K562 (cell line): ENCODE results near the gene PRR36. TPM values are rescaled to one million over a fixed set of nuclear protein-coding genes. Genes with fewer than 3 reads are reported as not detected.

Experiments used
- ATAC-seq: fragments of 200-7000 bp; cut with Tn5 transposase; 3 replicates; pipeline ENCODE4 v1.9.1; 2020; ENCODE audit warnings: moderate library complexity
- BruUV-seq: library from RNA; stranded (reverse); fragments of 400-500 nt; replicated peaks from 2 replicates; lab custom pipeline; 2021; lab: Mats Ljungman, UMichigan
- CTCF ChIA-PET: fragments of 300-600 bp; formaldehyde crosslinking; extraction: SDS; loops from one replicate; lab custom pipeline; 2021; ENCODE audit warnings: low intra/inter-chr PET ratio; lab: Yijun Ruan, JAX
- POLR2A ChIA-PET: fragments of 300-600, 350-650 bp; sonication (Branson Sonifier 250); formaldehyde crosslinking; extraction: SDS; loops from one replicate; lab custom pipeline; 2021; ENCODE audit warnings: antibody characterized with exemption, inconsistent platforms; lab: Yijun Ruan, JAX
- DNase-seq, 4 experiments: peaks; one replicate each; pipeline versions ENCODE4 v3.0.0 to v3.0.0-alpha.2; 2011 to 2018; ENCODE audit warnings: low spot score in 3 of 4, mixed read lengths in 3 of 4; ENCODE audit errors: extremely low read depth in 1 of 4
- FAIRE-seq: peaks from 2 replicates; lab custom pipeline; 2011; peaks lifted over from hg19 to GRCh38; lab: Jason Lieb, UNC
- H2AFZ ChIP-seq: 2 replicates; pipeline ENCODE4 v1.6.0; 2011; ENCODE audit warnings: low read depth, low read length, control low read depth, inconsistent platforms
- H3K27ac ChIP-seq: fragments of 200-600 bp; 3 replicates; pipeline ENCODE4 v1.8.0; 2011; ENCODE audit warnings: low read depth, mild to moderate bottlenecking, control low read depth, inconsistent platforms, low read length, moderate library complexity, mixed read lengths; ENCODE audit errors: extremely low read depth
- H3K27me3 ChIP-seq, 2 experiments: fragments of 300-600 bp in 1 of 2; 2 replicates in 1 of 2; 3 replicates in 1 of 2; pipeline versions ENCODE4 v1.6.0 to v1.8.0; 2011; ENCODE audit warnings: inconsistent platforms in 2 of 2, low read length in 2 of 2, mild to moderate bottlenecking in 1 of 2, mixed read lengths in 1 of 2, moderate library complexity in 1 of 2; ENCODE audit not compliant: control insufficient read depth in 2 of 2, insufficient read depth in 2 of 2
- H3K36me3 ChIP-seq: fragments of 300-600 bp; 3 replicates; pipeline ENCODE4 v1.8.0; 2011; ENCODE audit warnings: mild to moderate bottlenecking, low read length, inconsistent platforms; ENCODE audit not compliant: control insufficient read depth, insufficient read depth
- H3K4me1 ChIP-seq, 2 experiments: fragments of 200-600 bp in 1 of 2; replicated peaks in 1 of 2; 2 replicates in 1 of 2; 3 replicates in 1 of 2; pipeline versions ENCODE4 v1.5.1 to v1.8.0; 2011; ENCODE audit warnings: inconsistent platforms in 2 of 2, low read length in 2 of 2, mild to moderate bottlenecking in 1 of 2, mixed read lengths in 1 of 2, moderate library complexity in 1 of 2; ENCODE audit not compliant: control insufficient read depth in 2 of 2, insufficient read depth in 2 of 2
- H3K4me2 ChIP-seq: 2 replicates; pipeline ENCODE4 v1.6.1; 2011; ENCODE audit warnings: low read length, control low read depth, inconsistent platforms, mixed read lengths; ENCODE audit not compliant: insufficient read depth
- H3K4me3 ChIP-seq: fragments of 200-600 bp; sonication (generic), shearing (Covaris generic); 2 replicates; pipeline ENCODE4 v1.5.1; 2016; ENCODE audit warnings: control low read depth, inconsistent platforms
- H3K79me2 ChIP-seq: fragments of 200-600 bp; 3 replicates; pipeline ENCODE4 v1.8.0; 2011; ENCODE audit warnings: low read length, inconsistent platforms; ENCODE audit not compliant: control insufficient read depth, insufficient read depth
- H3K9ac ChIP-seq, 2 experiments: 2 replicates each; pipeline versions ENCODE4 v1.6.0 to v1.6.1; 2011; ENCODE audit warnings: low read depth in 2 of 2, low read length in 2 of 2, control low read depth in 1 of 2, inconsistent platforms in 1 of 2, mild to moderate bottlenecking in 1 of 2, mixed read lengths in 1 of 2; ENCODE audit not compliant: insufficient read depth in 1 of 2
- H3K9me1 ChIP-seq: one replicate; pipeline ENCODE4 v1.6.0; 2011; ENCODE audit warnings: inconsistent platforms, mild to moderate bottlenecking, low read length, moderate library complexity; ENCODE audit not compliant: control insufficient read depth, insufficient read depth
- H3K9me3 ChIP-seq: replicated peaks from 2 replicates; pipeline ENCODE4 v1.5.1; 2011; ENCODE audit warnings: low read depth, low read length, inconsistent platforms; ENCODE audit not compliant: control insufficient read depth, insufficient read depth
- H4K20me1 ChIP-seq: replicated peaks from 2 replicates; pipeline ENCODE4 v1.6.1; 2011; ENCODE audit warnings: low read length, inconsistent platforms, mixed read lengths; ENCODE audit not compliant: control insufficient read depth, insufficient read depth
- BCL6 ChIP-seq: fragments of 250-450 bp; sonication (Bioruptor Pico); IDR thresholded peaks from 2 replicates; pipeline ENCODE4 v1.4.0; 2020
- ERF ChIP-seq: fragments of 450-650 bp; formaldehyde crosslinking; IDR thresholded peaks from 2 replicates; pipeline ENCODE4 v1.4.0; 2020; ENCODE audit warnings: mild to moderate bottlenecking, mixed read lengths
- NFIC ChIP-seq: fragments of 450-650 bp; IDR thresholded peaks from 2 replicates; pipeline ENCODE4 v1.6.1; 2017; ENCODE audit warnings: mild to moderate bottlenecking, inconsistent platforms
- SMAD4 ChIP-seq: fragments of 250-450 bp; sonication (Bioruptor Pico); conservative IDR thresholded peaks from 2 replicates; pipeline ENCODE4 v1.8.0; 2021; ENCODE audit warnings: inconsistent platforms, mild to moderate bottlenecking, moderate library complexity
- STAT5A ChIP-seq: IDR thresholded peaks from 2 replicates; pipeline ENCODE4 v1.6.1; 2012; ENCODE audit warnings: low read length, inconsistent platforms, borderline replicate concordance
- SUPT5H ChIP-seq: fragments of 450-650 bp; IDR thresholded peaks from 2 replicates; pipeline ENCODE4 v1.6.1; 2016
- USF1 ChIP-seq: sonication (generic); formaldehyde crosslinking; IDR thresholded peaks from 2 replicates; pipeline ENCODE4 v1.9.0; 2022; ENCODE audit warnings: mild to moderate bottlenecking, missing genetic modification reagents
- WGBS: fragments of 100-300 bp; shearing (Covaris generic); methylation state at CpG from one replicate; pipeline ENCODE4 v1.1.6; 2016; ENCODE audit warnings: low coverage, mixed read lengths; ENCODE audit not compliant: insufficient coverage; ENCODE audit errors: missing lambda C conversion rate; 5-methylcytosine and 5-hydroxymethylcytosine counted together
- in situ Hi-C: fragments of 300-500 bp; cut with MboI; formaldehyde crosslinking; loops from 4 replicates; pipeline ENCODE4 v1.15.0; 2018; ENCODE audit warnings: inconsistent platforms, mixed read lengths
- intact Hi-C: fragments of 100-400 bp; cut with micrococcal nuclease; formaldehyde crosslinking; loops from 2 replicates; pipeline ENCODE4 v1.14.2; 2022
- polyA plus RNA-seq, 8 experiments: library from polyadenylated mRNA; depleted of rRNA in 4 of 8; stranded (reverse) in 5 of 8; unstranded in 3 of 8; fragments of >200 nt; fragmentation: Nextera tagmentation in 2 of 8; fragmentation: Illumina TruSeq in 1 of 8; extraction: Ambion mirVana in 2 of 8; extraction: Trizol in 1 of 8; gene quantifications; 2 replicates each; pipeline versions ENCODE4 v1.2.1 to v1.2.3, GENCODE V29; 2011 to 2014; ENCODE audit warnings: inconsistent platforms in 1 of 8, missing spikeins in 1 of 8
- total RNA-seq, 7 experiments: library from RNA; depleted of rRNA in 6 of 7; stranded (reverse); fragments of >200 nt in 6 of 7; fragmentation: Illumina TruSeq in 2 of 7; extraction: Trizol in 2 of 7; gene quantifications; 2 replicates each; pipeline versions ENCODE4 v1.2.1 to v1.2.3, GENCODE V29; 2011 to 2021; ENCODE audit warnings: low replicate concordance in 1 of 7

The PRR36 gene
- total and polyA plus RNA-seq, 9 of the 15 experiments (the other 6 are each of a cell fraction or from before 2014, with no cell fraction given): 0.05 to 0.42 (median 0.06) TPM; not detected in 6

DNA sequence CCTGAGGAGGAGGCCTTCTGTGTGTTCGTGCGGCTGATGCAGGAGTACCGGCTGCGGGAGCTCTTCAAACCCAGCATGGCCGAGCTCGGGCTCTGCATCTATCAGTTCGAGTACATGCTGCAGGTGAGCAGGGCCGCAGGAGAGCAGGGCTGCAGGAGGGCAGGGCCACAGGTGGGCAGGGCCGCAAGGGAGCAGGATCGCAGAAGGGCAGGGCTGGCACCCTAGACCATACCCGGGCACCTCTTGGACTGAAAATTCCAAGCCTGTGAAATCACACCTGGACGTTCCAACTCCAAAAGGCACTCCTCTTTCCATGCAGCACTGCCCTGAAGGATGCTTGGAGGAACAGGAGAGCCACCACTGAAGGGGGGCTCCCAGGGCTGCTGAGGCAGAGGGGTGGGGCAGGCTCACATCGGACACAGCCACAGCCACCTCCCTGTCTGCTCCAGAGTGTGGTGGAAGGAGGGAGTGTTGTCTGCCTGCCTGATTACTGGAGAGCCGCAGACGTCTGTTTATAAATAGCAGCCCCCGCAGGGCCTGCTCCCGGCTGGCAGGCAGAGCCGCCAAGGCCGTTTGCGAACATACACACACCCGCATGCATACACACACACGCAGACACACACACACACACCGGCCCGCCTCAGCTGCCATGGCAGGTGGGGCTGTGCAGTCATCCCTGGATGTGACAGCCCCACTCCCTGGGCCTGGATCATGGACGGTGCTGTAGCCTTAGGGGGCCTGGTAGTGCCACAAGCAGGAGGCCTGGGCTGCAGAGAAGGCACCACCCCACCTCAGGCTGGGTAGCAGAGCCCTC is 24.0 kb downstream of the PRR36 start:
- Histone ChIP-seq H3K9me3 (no peaks in the 10 kb centered on the region), H3K27ac (no peak overlapping the region), H3K79me2 (no peaks in the 10 kb centered on the region), H3K27me3 (peaks cover 22 to 62% of the 10 kb centered on the region in 2 experiments; a peak in 4 of 5 replicates), H4K20me1 (peaks cover 20% of the 10 kb centered on the region), H3K9me1 (no peaks in the 10 kb centered on the region), H3K36me3 (no peaks in the 10 kb centered on the region), H3K9ac (peak overlapping the region in 1 of 2 experiments; percentile 68; a peak in 2 of 4 replicates), H3K4me1 (peaks cover 8 to 58% of the 10 kb centered on the region in 2 experiments; a peak in 4 of 5 replicates), H3K4me2 (no peak overlapping the region), H3K4me3 (no peak overlapping the region), H2AFZ (no peak overlapping the region)
- CTCF ChIA-PET: interaction anchor here (0.5 kb wide), 1 partner anchor 314 kb away, joined by 4 read pairs; no protein-coding TSS in a partner anchor
- 5% methylated on average over 22 of the region's 25 CpGs for WGBS
- POLR2A ChIA-PET: interaction anchor here (0.6 to 1.0 kb wide), 3 partner anchors 15 to 19 kb away, joined by 4 to 6 read pairs (median 5); no protein-coding TSS in a partner anchor
- FAIRE-seq: no peak
- no peak for ATAC-seq
- intact Hi-C loops: no loop called here
- DNase-seq: no peak
- BruUV-seq: no TSS peak
- TF ChIP-seq USF1 (CRISPR knock-in tag) (no peak), BCL6 (CRISPR knock-in tag) (no peak), NFIC (no peak), STAT5A (no peak), SUPT5H (no peak), SMAD4 (CRISPR knock-in tag) (0 out of 2 replicates have a peak, but pooled peaks have one; percentile 26), ERF (CRISPR knock-in tag) (no peak)
- in situ Hi-C loops: loop anchor here (5.0 kb wide), 1 partner anchor 72 kb away; the partner anchor contains the start of gene SNAPC2
